Progenitor cell of endocrine pancreas (in vitro differentiated cells): ENCODE measurements around the gene AP2A2. TPM values are rescaled to one million over a fixed set of nuclear protein-coding genes. Genes with fewer than 3 reads are reported as not detected.
"Not testable (repeated sequence)": the region's sequence is repeated elsewhere in the genome, so short reads cannot be mapped to it uniquely, and the experiment has no call there.

Source experiments
- DNase-seq: peaks from one replicate; pipeline ENCODE4 v3.0.0; 2021; ENCODE audit warnings: low spot score; ENCODE audit not compliant: unreplicated experiment
- H3K27ac Mint-ChIP-seq: 2 replicates; pipeline ENCODE4 v1.8.0; 2021; ENCODE audit warnings: mild to moderate bottlenecking, moderate library complexity, mixed read lengths
- H3K27me3 Mint-ChIP-seq: 2 replicates; pipeline ENCODE4 v1.8.0; 2021; ENCODE audit warnings: mixed read lengths
- H3K36me3 Mint-ChIP-seq: 2 replicates; pipeline ENCODE4 v1.8.0; 2022; ENCODE audit warnings: mixed read lengths; ENCODE audit not compliant: insufficient read depth
- H3K4me1 Mint-ChIP-seq: 2 replicates; pipeline ENCODE4 v1.8.0; 2021; ENCODE audit warnings: low read depth, mixed read lengths
- H3K4me3 Mint-ChIP-seq: 2 replicates; pipeline ENCODE4 v1.8.0; 2021; ENCODE audit warnings: low read depth, mild to moderate bottlenecking, moderate library complexity, mixed read lengths
- H3K9me3 Mint-ChIP-seq: 2 replicates; pipeline ENCODE4 v1.8.0; 2021; ENCODE audit warnings: low read depth, mixed read lengths
- total RNA-seq: library from RNA; stranded (reverse); gene quantifications from 2 replicates; pipeline ENCODE4 v1.2.1, GENCODE V29; 2021
- TF ChIP-seq, protein P1 (sequence below): fragments of 200-600 bp; sonication (generic); IDR thresholded peaks from one replicate; pipeline ENCODE4 v1.5.0; 2021; ENCODE audit warnings: antibody characterized with exemption, mild to moderate bottlenecking; ENCODE audit not compliant: unreplicated experiment

Gene AP2A2
- total RNA-seq, 1 donor from 2014 or later, result 88.8 TPM

DNA sequence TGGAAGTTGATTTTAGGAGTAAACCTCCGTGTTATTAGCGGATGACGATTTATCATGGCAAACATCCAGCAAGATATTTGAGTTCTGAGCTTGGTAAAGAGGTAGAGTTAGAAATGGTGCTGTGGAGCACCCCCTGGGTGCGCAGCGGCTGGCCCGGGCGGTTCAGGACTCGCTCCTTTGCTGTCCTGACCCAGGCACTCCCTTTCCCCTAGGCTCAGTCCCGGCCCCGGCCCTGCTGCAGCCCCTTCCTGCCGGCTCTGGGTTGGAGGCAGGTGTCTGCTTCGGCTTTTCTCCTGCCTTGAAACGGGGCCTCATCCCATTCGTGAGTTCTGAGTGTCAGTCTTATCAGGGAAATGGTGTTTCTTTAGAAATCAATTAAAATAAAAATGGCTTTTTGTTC, 33.4 kb downstream of the AP2A2 start:
- H3K4me1 Mint-ChIP-seq, result peaks cover 32% of the 10 kb centered on the region
- DNase-seq, result no peak
- no peaks in the 10 kb centered on the region for H3K9me3 Mint-ChIP-seq
- no peak overlapping the region for H3K4me3 Mint-ChIP-seq
- TF ChIP-seq, protein P1, sequence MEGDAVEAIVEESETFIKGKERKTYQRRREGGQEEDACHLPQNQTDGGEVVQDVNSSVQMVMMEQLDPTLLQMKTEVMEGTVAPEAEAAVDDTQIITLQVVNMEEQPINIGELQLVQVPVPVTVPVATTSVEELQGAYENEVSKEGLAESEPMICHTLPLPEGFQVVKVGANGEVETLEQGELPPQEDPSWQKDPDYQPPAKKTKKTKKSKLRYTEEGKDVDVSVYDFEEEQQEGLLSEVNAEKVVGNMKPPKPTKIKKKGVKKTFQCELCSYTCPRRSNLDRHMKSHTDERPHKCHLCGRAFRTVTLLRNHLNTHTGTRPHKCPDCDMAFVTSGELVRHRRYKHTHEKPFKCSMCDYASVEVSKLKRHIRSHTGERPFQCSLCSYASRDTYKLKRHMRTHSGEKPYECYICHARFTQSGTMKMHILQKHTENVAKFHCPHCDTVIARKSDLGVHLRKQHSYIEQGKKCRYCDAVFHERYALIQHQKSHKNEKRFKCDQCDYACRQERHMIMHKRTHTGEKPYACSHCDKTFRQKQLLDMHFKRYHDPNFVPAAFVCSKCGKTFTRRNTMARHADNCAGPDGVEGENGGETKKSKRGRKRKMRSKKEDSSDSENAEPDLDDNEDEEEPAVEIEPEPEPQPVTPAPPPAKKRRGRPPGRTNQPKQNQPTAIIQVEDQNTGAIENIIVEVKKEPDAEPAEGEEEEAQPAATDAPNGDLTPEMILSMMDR, result no peak
- no peak overlapping the region for H3K27ac Mint-ChIP-seq
- H3K27me3 Mint-ChIP-seq, result no peaks in the 10 kb centered on the region
- peaks cover 11% of the 10 kb centered on the region for H3K36me3 Mint-ChIP-seq

DNA sequence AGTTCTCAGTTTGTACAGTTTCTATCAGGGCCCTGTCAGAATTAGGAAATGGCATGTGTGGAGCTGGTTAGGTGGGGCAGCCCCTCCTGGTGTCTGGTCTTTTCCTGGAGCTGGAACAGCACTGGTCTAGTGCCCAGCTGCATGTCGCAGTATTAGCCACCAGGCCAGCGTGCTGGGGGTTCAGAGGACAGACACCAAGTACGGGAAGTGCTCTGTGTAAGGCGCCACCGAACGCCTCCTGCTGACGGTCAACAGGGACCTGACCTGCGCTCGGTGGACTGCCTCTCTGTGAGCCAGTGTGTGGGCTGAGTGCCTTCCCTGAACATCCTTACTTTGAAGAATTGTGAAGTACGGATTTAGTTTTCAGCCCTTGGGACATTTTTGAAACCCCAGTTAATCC, 33.9 kb downstream of the AP2A2 start:
- no peak overlapping the region for H3K4me3 Mint-ChIP-seq
- peak overlapping the region; percentile 23 for H3K27ac Mint-ChIP-seq
- H3K9me3 Mint-ChIP-seq, result no peaks in the 10 kb centered on the region
- peaks cover 15% of the 10 kb centered on the region for H3K36me3 Mint-ChIP-seq
- TF ChIP-seq, protein P1, result no peak
- no peak for DNase-seq
- no peaks in the 10 kb centered on the region for H3K27me3 Mint-ChIP-seq
- peaks cover 26% of the 10 kb centered on the region for H3K4me1 Mint-ChIP-seq

DNA sequence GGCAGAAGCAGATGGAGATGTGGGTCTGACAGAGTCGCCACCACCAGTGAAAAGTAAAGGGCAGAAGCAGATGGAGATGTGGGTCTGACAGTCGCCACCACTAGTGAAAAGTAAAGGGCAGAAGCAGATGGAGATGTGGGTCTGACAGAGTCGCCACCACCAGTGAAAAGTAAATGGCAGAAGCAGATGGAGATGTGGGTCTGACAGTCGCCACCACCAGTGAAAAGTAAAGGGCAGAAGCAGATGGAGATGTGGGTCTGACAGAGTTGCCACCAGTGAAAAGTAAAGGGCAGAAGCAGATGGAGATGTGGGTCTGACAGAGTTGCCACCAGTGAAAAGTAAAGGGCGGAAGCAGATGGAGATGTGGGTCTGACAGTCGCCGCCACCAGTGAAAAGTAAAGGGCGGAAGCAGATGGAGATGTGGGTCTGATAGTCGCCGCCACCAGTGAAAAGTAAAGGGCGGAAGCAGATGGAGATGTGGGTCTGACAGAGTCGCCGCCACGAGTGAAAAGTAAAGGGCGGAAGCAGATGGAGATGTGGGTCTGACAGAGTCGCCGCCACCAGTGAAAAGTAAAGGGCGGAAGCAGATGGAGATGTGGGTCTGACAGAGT, 35.7 kb downstream of the AP2A2 start:
- DNase-seq, result not testable (repeated sequence)
- peaks cover 18% of the 10 kb centered on the region for H3K36me3 Mint-ChIP-seq

GRCh38 chr11:961921-962320, 36.3 kb downstream of the AP2A2 start:
- Mint-ChIP-seq H3K27ac (no peak overlapping the region), H3K9me3 (no peaks in the 10 kb centered on the region), H3K4me1 (peaks cover 10% of the 10 kb centered on the region), H3K27me3 (no peaks in the 10 kb centered on the region), H3K36me3 (peaks cover 18% of the 10 kb centered on the region), H3K4me3 (no peak overlapping the region)
- DNase-seq, result no peak
- TF ChIP-seq, protein P1, result no peak

More for the DNA sequence above, 35.7 kb downstream of the AP2A2 start:
- H3K27me3 Mint-ChIP-seq, H3K4me3 Mint-ChIP-seq, H3K9me3 Mint-ChIP-seq, H3K27ac Mint-ChIP-seq: not testable (repeated sequence)
- peaks cover 11% of the 10 kb centered on the region for H3K4me1 Mint-ChIP-seq

DNA sequence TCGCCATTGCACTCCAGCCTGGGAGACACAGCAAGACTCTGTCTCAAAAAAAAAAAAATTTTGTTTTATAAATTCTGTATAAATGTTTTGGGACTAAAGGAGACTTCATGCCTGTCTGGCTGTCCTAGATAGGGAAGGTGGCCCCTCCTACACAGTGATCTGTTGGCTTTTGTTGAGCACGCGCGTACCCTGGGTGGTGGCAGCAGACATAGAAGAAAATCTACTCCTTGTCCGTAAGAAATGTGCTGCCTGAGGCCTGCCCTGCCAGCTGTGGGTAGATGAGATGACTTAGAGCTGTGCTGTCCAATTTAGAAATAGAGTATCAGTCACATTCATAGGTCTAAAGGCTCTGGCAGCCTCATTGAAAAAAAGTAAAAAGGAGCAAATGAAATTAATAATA, 37.0 kb downstream of the AP2A2 start:
- Mint-ChIP-seq H3K4me1 (peaks cover 8% of the 10 kb centered on the region), H3K9me3 (no peaks in the 10 kb centered on the region), H3K27me3 (no peaks in the 10 kb centered on the region), H3K27ac (no peak overlapping the region), H3K4me3 (no peak overlapping the region), H3K36me3 (peaks cover 18% of the 10 kb centered on the region)
- DNase-seq, result no peak
- TF ChIP-seq, protein P1, result no peak

DNA sequence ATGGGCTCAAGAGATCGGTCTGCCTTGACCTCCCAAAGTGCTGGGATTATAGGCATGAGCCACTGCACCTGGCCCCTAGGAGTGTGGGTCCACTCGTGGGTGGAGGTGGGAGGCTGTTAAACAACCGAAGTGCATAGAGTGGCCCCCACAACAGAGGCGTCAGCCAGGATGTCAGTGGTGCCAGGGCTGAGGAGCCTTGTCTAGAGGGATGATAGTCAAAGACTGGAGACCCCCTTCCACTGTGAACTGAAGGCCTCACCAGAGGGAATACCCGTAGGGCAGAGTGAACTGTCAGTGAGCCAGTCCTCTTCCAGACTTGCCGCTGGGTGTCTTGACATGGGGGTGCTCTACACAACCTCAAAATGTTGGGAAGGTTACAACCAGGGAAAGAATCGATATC, 38.2 kb downstream of the AP2A2 start:
- Mint-ChIP-seq H3K4me1 (peaks cover 2% of the 10 kb centered on the region), H3K9me3 (no peaks in the 10 kb centered on the region), H3K27ac (no peak overlapping the region), H3K27me3 (no peaks in the 10 kb centered on the region), H3K36me3 (peaks cover 18% of the 10 kb centered on the region), H3K4me3 (no peak overlapping the region)
- TF ChIP-seq, protein P1, result no peak
- no peak for DNase-seq
